Left cardiac atrium (tissue), 4 donors: ENCODE measurements around the gene TIPARP. TPM values are rescaled to one million over a fixed set of nuclear protein-coding genes. Genes with fewer than 3 reads are reported as not detected.

Source experiments
- ATAC-seq, 2 donors: fragments of 200-7000 bp; cut with Tn5 transposase; one replicate each; pipeline ENCODE4 v1.9.1; 2020; ENCODE audit warnings: mild to moderate bottlenecking in 2 of 2, moderate library complexity in 2 of 2
- DNase-seq: peaks from one replicate; pipeline ENCODE4 v3.0.0-alpha.2; 2020
- intact Hi-C, 2 donors: fragments of 100-400 bp; cut with DNase I; formaldehyde crosslinking; loops; one replicate each; pipeline versions ENCODE4 v1.14.1 to v1.15.1; 2022 to 2023
- total RNA-seq, 2 donors: library from RNA; stranded (reverse); fragmentation: NEBNext Ultra II Directional; extraction: Animal tissue kit (Norgen Biotek cat#: 25700); gene quantifications; one replicate each; pipeline ENCODE4 v1.2.1, GENCODE V29; 2021
- donor health status: DM: no; HTN: yes; CAD: no.
- donor health status: DM: no; HTN: yes; CAD: no; lungs with severe emphysema.
- donor health status: DM: yes; HTN: yes; CAD: no.
- donor health status: Dilated cardiomyopathy.

TIPARP gene
- total RNA-seq, 2 donors from 2014 or later: 34.1 to 37.2 TPM

DNA sequence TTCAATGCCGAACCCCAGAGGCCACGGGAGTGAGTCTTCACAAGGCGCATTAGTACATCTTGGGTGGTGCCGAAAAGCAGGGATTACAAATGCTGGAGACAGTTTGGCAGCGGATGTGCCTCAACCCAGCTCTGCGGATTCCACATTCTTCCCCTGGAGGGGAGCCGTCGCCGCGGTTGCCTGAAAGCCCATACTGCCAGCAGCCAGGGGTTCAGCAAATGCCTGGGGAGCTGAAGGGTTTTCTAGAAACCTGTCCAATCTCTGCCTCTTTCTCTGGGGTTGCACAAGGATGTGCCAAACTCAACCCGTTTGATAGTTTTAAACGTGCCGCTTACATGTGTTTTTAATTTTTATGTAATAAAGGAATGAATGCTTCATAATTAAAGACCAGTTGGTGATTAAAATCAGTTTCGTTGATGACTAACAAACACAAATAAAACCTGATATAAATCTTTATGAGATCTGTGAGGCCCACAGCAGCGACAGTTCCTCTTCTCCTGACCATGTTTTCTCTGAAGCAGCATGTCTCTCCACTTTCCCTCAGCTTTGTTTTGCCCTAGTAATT is 77.2 kb downstream of the TIPARP start:
- intact Hi-C loops: no loop called here
- DNase-seq (peak; percentile 63), ATAC-seq (peak; percentile 76 to 89)

Other genes with a start within 250 kb of the TIPARP start
- 100 to 1,000 TPM; 145 to 162 TPM for gene SSR3, start 119.5 kb upstream of the TIPARP start, total RNA-seq
- 1 to 10 TPM in 1 of 2 donors, under 1 TPM in 1; 0.65 to 2.3 TPM for gene LEKR1, start 151.8 kb downstream of the TIPARP start, total RNA-seq